Measurements from ENCODE around the gene UIMC1.

- TF ChIP-seq, protein P1, sequence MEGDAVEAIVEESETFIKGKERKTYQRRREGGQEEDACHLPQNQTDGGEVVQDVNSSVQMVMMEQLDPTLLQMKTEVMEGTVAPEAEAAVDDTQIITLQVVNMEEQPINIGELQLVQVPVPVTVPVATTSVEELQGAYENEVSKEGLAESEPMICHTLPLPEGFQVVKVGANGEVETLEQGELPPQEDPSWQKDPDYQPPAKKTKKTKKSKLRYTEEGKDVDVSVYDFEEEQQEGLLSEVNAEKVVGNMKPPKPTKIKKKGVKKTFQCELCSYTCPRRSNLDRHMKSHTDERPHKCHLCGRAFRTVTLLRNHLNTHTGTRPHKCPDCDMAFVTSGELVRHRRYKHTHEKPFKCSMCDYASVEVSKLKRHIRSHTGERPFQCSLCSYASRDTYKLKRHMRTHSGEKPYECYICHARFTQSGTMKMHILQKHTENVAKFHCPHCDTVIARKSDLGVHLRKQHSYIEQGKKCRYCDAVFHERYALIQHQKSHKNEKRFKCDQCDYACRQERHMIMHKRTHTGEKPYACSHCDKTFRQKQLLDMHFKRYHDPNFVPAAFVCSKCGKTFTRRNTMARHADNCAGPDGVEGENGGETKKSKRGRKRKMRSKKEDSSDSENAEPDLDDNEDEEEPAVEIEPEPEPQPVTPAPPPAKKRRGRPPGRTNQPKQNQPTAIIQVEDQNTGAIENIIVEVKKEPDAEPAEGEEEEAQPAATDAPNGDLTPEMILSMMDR (IDR thresholded peaks at IDR 0.05; ENCODE audit: poor library complexity) = no peak
- TF ChIP-seq EZH2 (IDR thresholded peaks at IDR 0.05; ENCODE audit: borderline replicate concordance) = no peak
Observed at GRCh38 chr5:177004961-177005360, 1.6 kb downstream of the UIMC1 start.
